GM18519 (cell line): Measurements from ENCODE around the gene HOATZ.

Experiments
- ATAC-seq: cut with Tn5 transposase; IDR thresholded peaks from one replicate; pipeline ENCODE4 v1.9.1; 2021; ENCODE audit warnings: mild to moderate bottlenecking, moderate library complexity; ENCODE audit not compliant: unreplicated experiment, low FRiP score

Gene HOATZ

DNA sequence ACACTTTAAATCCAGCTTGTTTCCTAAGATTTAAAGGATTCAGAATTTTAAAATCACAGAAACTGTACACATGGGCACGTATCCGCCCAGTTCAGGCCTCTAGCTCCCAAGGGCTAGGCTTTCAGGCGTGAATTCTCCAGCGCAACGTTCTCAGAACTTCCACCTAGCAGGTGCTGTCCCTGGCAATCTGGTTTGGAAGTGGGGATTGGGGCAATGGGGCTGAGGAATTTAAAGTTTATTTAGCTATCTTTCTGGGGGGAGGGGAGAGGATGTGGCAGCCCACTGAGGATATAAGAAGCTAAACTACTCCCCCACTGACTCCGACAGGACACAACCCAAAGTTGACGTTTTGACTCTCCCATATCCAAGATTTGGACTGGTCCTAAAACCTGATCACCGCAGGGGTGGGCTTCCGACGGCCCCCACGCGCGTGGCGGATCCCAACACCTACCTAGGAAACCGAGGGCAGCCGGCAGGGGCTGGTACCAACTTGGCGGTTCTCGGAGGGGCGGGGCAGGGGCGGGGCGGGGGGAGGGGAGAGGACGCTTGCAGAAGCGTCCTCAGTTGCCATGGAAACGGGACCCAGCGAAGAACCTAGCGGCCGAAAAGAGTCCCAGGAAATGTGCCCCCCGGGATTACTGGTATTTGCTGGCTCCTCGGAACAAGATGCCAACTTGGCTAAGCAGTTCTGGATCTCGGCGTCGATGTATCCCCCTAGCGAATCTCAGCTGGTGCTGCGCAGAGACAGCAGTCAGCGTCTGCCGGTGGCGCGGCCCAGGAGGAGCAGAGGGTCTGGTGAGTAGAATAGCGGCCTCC, at the start of gene HOATZ:
Gene HOATZ, plus strand, starts transcription at position 563 of the 816 bp plus-strand sequence. Its CDS starts 7 bp downstream, at position 570.
- no peak for ATAC-seq

- no peak for ATAC-seq
Measured at GRCh38 chr11:111465400-111465799, 49.2 kb upstream of the HOATZ start.

- ATAC-seq, result no peak
Measured at GRCh38 chr11:111466615-111467014, 48.0 kb upstream of the HOATZ start.

GRCh38 chr11:111469200-111469599, 45.4 kb upstream of the HOATZ start:
- no peak for ATAC-seq

DNA sequence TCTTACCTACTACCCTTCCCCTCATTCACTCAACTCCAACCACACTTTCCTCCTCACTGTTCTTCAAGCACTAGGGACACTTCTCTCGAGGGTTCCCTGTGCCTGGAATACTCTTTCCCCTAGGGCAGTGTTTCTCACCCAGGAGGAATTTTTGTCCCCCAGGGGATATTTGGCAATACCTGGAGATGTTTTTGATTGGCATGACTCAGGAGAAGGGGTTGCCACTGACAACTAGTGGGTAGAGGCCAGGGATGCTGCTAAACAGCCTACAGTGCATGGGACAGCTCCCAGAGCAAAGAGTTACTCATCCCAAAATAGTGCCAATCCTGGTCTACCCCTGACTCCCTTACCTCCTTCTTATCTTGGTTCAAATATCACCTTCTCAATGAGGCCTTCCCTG, 42.4 kb upstream of the HOATZ start:
- ATAC-seq, result no peak

DNA sequence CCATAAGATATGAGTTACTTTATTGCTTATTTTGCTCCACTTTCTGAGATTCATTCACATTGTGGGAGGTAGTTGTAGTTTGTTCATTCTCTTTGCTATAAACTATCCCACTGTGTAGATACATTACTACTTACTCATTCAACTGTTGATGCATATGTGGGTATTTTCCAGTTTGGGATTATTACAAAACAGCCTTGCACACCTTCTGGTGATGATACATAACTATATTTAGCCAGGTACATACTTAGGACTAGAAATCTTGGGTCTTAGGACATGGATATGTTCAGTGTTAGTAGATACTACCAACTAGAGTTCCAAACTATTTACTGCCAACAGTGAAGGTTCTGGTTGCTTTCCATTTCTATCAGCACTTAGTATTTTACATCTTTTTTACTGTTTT, 40.1 kb upstream of the HOATZ start:
- no peak for ATAC-seq

DNA sequence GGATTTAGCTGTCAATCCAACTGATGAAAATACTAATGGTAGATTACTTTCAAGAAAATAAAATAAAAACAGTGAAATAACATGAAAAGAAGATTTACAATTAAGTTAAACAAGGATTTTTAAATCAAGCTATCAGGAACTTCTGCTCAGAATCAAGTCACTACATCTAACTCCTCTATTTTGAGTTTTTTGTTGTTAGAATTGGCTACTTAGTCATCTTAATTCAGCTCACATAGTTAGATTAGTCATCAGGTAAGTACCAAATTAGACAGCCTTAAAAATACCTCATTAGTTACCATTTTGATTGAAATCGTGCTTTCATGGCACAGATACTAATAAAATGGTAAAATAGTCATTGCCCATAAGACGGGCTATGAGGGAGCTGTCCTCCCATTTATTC, 38.2 kb upstream of the HOATZ start:
- no peak for ATAC-seq

DNA sequence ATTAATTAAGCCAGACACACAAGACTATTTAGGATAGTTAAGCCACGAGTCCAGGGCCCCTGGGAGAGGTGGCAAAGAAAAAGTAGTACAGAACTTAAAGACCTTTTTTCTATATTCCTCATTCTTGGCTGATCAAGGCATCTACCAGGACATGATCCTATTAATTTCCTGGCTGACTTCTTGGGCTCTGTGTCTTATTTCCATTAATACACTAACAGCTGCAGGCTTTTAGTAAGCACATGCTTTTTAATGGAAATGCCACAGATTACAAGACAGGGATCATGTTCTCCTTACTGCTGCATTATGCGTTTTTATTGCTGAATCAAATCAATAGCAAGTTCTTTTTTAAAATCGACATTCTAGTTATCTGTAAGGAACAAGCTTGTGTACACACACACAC, 37.6 kb upstream of the HOATZ start:
- ATAC-seq, result no peak

GRCh38 chr11:111477898-111478297, 36.7 kb upstream of the HOATZ start:
- ATAC-seq, result no peak

DNA sequence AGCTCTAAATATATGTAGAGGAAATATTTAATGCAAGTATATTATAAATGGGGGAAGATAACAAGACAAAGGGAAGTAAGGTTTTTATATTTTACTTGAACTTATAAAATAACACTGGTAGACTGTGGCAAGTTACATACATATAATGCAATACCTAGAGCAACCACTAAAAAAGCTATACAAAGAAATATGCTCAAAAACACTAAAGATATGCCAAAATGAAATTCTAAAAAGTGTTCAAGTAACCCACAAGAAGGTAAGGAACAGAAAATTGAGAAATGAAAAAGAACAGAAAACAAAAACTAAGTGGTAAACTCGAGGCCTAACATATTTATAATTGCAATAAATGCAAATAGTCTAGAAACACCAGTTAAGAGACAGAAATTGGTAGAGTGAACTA, 34.9 kb upstream of the HOATZ start:
- ATAC-seq, result no peak

DNA sequence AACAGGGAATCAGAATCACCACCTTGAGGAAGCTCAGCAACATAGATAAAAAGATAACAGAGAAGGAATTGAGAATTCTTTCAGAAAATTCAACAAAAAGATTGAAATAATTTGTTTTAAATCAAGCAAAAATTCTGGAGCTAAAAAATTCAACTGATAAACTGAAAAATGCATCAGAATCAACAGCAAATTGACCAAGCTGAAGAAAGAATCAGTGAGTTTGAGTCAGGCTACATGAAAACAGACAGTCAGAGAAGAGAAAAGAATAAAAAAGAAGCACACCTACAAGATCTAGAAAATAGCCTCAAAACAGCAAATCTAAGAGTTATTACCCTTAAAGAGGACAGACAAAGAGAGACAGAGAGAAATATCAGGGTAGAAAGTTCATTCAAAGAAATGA, 31.1 kb upstream of the HOATZ start:
- no peak for ATAC-seq

GRCh38 chr11:111490496-111490895, 24.1 kb upstream of the HOATZ start:
- no peak for ATAC-seq

GRCh38 chr11:111494040-111494439, 20.5 kb upstream of the HOATZ start:
- no peak for ATAC-seq

- ATAC-seq, result no peak
Measured at GRCh38 chr11:111499483-111499882, 15.1 kb upstream of the HOATZ start.

GRCh38 chr11:111500481-111500880, 14.1 kb upstream of the HOATZ start:
- no peak for ATAC-seq

- ATAC-seq, result no peak
Measured at GRCh38 chr11:111502611-111503010, 12.0 kb upstream of the HOATZ start.

DNA sequence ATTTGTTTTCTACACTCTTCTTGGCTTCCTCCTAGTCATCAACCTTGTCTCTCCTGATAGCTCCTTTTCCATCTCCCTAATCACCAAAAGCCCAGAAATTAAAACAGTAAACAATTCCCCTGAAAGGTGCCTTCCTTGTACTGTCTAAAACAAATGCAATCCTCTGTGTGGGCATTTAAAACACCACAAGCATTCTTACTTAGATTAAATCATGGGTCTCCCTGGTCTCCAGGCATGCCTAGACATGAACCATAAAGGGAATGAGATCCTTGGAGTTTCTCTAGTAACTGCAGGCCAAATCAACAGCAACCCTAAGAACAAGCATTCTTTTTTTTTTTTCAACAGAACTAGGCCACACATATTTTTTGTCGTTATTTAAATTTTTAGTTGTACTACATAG, 4.3 kb upstream of the HOATZ start:
- no peak for ATAC-seq

DNA sequence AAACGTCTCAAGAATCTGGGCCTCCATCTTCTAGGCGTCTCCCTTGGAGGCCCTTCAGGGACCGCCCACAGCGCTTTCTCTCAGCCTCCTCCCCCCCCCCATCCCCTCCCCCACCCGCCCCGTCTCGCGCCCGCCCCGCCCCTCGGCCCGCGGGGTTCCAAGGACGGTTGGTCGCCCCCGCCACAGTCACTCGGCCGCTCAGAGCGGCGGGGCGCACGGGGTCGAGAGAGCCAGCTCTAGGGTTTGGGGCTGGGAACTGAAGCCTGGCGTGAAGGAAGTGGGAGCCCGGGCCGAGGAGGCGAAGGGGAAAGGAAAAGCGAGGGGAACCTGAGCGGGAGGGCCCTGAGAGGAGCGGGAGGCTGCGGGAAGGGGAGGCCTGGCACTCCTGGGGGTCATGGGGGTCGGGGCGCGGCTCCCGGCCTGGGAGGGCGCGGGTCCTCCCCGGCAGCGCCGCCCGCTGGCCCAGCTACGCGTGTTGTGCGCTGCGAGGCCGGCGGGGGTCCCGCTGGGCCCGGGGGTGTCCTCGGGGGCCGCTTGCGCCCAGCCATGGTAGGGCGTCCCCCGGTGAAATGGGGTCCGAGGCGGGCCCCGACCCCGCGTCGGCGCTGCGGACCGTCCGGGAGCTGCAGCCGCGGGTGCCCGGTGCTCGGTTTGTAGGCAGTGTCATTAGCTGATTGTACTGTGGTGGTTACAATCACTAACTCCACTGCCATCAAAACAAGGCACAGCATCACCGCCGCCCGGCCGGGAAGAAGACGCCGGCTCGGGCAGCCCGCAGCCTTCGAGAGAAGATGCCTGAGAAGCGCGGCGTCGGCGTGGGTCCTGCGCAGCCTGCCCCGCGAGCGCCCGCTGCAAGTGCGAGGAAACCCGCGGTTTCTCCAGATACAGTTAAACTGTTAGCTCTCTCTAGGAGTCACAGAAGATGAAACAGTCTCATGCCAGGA, 2.0 kb upstream of the HOATZ start, which contains the start of gene BTG4:
Gene BTG4, minus strand, starts transcription at position 91 of the 944 bp plus-strand sequence. CDS start 13,610 bp downstream, outside the sequence.
- no peak for ATAC-seq

- ATAC-seq, result no peak
Measured at GRCh38 chr11:111513240-111513605, 1.4 kb upstream of the HOATZ start.

DNA sequence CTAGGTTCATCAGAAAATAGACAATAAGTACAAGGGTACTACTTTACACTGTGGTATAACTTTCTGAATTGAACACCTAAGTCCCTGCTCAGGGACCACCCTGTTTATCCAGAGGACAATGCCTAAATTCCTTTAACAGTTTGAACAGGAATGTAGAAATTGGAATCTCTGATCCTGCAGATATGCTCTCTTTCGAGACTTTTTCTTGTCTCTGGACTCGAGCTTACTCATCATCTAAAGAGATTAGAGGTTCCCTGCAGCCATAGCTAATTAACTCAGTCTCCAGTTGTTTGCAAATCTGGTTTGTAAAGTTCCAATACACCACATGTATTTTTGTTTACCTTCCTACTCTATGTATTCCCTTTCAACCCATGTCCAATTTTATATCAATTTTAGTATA, 1.0 kb downstream of the HOATZ start:
- ATAC-seq, result no peak

DNA sequence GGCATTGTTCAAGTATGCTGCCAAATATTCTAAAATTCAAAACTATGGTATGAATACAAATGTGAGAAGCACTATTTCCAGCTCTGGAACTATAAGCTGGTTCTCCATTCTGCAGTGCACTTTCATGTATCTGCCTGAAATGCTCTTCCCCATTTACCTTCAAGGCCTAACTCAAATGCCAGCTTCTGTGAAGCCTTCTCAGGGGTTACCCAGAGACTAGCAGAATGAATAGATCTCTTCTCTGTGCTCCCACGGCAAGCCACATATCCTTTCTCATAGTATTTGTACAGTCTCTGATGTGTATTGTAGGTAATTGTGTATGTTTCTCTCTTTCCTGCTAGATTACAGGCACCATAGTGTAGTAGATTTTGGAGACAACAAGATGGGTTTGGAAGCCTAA, 4.1 kb downstream of the HOATZ start:
- no peak for ATAC-seq
